ENCODE measurements around the gene RPS10.
"Not testable (repeated sequence)": the region's sequence is repeated elsewhere in the genome, so short reads cannot be mapped to it uniquely, and the experiment has no call there.

RPS10 gene

GRCh38 chr6:34447910-34448309 is 22.0 kb upstream of the RPS10 start:
- no peak for DNase-seq (ENCODE audit: low read depth in 2 of 2)

GRCh38 chr6:34447386-34447785 is 21.5 kb upstream of the RPS10 start:
- DNase-seq (ENCODE audit: low read depth in 2 of 2) = no peak

GRCh38 chr6:34445313-34445860 is 19.5 kb upstream of the RPS10 start:
- no peak for DNase-seq (ENCODE audit: low read depth in 2 of 2)

- no peak for DNase-seq (ENCODE audit: low read depth in 2 of 2)
These were observed 15.7 kb upstream of the RPS10 start for GRCh38 chr6:34441526-34441925.

- DNase-seq (ENCODE audit: low read depth in 2 of 2) = no peak
These were observed 13.6 kb upstream of the RPS10 start for GRCh38 chr6:34439442-34439841.

- no peak for DNase-seq (ENCODE audit: low read depth in 2 of 2)
These were observed 12.8 kb upstream of the RPS10 start for GRCh38 chr6:34438705-34439104.

GRCh38 chr6:34437644-34437970 is 11.7 kb upstream of the RPS10 start:
- DNase-seq (ENCODE audit: low read depth in 2 of 2) = no peak

- DNase-seq (ENCODE audit: low read depth in 2 of 2) = no peak
These were observed 11.2 kb upstream of the RPS10 start for GRCh38 chr6:34436803-34437643.

- no peak for DNase-seq (ENCODE audit: low read depth in 2 of 2)
These were observed 10.0 kb upstream of the RPS10 start for GRCh38 chr6:34435916-34436315.

GRCh38 chr6:34425132-34425497 is 754 bp downstream of the RPS10 start:
- no peak for DNase-seq (ENCODE audit: low read depth in 2 of 2)

GRCh38 chr6:34424200-34425131 is 1.4 kb downstream of the RPS10 start:
- DNase-seq (ENCODE audit: low read depth in 2 of 2) = no peak

GRCh38 chr6:34423254-34423653 is 2.6 kb downstream of the RPS10 start:
- no peak for DNase-seq (ENCODE audit: low read depth in 2 of 2)

- no peak for DNase-seq (ENCODE audit: low read depth in 2 of 2)
These were observed 7.5 kb downstream of the RPS10 start for GRCh38 chr6:34418367-34418766.

GRCh38 chr6:34416877-34417371 is 8.9 kb downstream of the RPS10 start:
- no peak for DNase-seq (ENCODE audit: low read depth in 2 of 2)

- no peak for DNase-seq (ENCODE audit: low read depth in 2 of 2)
These were observed 10.6 kb downstream of the RPS10 start for GRCh38 chr6:34414999-34415858.

GRCh38 chr6:34412643-34413214 is 13.1 kb downstream of the RPS10 start:
- DNase-seq (ENCODE audit: low read depth in 2 of 2) = no peak

GRCh38 chr6:34412016-34412415 is 13.9 kb downstream of the RPS10 start:
- no peak for DNase-seq (ENCODE audit: low read depth in 2 of 2)

- DNase-seq (ENCODE audit: low read depth in 2 of 2) = not testable (repeated sequence)
These were observed 18.0 kb downstream of the RPS10 start for GRCh38 chr6:34407915-34408314.

- DNase-seq (ENCODE audit: low read depth in 2 of 2) = no peak
These were observed 29.4 kb downstream of the RPS10 start for GRCh38 chr6:34396518-34396917.

GRCh38 chr6:34393966-34394305 is 31.9 kb downstream of the RPS10 start:
- no peak for DNase-seq (ENCODE audit: low read depth in 2 of 2)
